ENCODE data around the gene PIM1. TPM values are rescaled to one million over a fixed set of nuclear protein-coding genes. Genes with fewer than 3 reads are reported as not detected.

The PIM1 gene
- total RNA-seq, 1 experiment from 2014 or later, result 42.1 TPM

DNA sequence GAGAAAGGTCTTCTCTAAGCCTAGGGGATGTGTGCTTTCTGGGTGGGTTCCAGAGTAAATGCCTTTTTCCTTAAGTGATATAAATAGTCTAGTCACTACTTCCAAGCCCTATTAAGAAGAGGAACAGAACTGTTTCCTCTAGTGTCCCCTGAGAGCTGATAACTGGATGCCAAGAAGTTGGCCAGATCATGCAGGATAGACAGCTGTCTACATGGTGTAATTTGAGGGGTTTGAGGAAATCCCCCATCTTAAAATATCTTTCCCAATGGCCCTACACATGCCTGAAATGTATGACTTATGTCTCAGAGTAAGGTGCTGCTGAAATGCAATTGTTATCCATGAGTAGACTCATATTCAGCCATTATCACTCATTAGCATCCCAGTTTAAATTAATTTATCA is 20.2 kb upstream of the PIM1 start:
- Histone ChIP-seq H3K4me1 (ENCODE audit: control insufficient read depth, insufficient read depth, low read length) (no peaks in the 10 kb centered on the region), H3K36me3 (ENCODE audit: control insufficient read depth, insufficient read depth, low read length) (no peaks in the 10 kb centered on the region), H3K27me3 (ENCODE audit: control insufficient read depth, insufficient read depth, low read length) (no peaks in the 10 kb centered on the region), H3K9me3 (ENCODE audit: control insufficient read depth, insufficient read depth, low read depth, low read length) (no peaks in the 10 kb centered on the region), H3K27ac (ENCODE audit: low read length) (no peak overlapping the region), H3K4me3 (ENCODE audit: low read depth in 2 of 2, low read length in 2 of 2) (no peak overlapping the region)
- TF ChIP-seq, protein P1, sequence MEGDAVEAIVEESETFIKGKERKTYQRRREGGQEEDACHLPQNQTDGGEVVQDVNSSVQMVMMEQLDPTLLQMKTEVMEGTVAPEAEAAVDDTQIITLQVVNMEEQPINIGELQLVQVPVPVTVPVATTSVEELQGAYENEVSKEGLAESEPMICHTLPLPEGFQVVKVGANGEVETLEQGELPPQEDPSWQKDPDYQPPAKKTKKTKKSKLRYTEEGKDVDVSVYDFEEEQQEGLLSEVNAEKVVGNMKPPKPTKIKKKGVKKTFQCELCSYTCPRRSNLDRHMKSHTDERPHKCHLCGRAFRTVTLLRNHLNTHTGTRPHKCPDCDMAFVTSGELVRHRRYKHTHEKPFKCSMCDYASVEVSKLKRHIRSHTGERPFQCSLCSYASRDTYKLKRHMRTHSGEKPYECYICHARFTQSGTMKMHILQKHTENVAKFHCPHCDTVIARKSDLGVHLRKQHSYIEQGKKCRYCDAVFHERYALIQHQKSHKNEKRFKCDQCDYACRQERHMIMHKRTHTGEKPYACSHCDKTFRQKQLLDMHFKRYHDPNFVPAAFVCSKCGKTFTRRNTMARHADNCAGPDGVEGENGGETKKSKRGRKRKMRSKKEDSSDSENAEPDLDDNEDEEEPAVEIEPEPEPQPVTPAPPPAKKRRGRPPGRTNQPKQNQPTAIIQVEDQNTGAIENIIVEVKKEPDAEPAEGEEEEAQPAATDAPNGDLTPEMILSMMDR (IDR thresholded peaks at IDR 0.05), result no peak
- TF ChIP-seq, protein P2, sequence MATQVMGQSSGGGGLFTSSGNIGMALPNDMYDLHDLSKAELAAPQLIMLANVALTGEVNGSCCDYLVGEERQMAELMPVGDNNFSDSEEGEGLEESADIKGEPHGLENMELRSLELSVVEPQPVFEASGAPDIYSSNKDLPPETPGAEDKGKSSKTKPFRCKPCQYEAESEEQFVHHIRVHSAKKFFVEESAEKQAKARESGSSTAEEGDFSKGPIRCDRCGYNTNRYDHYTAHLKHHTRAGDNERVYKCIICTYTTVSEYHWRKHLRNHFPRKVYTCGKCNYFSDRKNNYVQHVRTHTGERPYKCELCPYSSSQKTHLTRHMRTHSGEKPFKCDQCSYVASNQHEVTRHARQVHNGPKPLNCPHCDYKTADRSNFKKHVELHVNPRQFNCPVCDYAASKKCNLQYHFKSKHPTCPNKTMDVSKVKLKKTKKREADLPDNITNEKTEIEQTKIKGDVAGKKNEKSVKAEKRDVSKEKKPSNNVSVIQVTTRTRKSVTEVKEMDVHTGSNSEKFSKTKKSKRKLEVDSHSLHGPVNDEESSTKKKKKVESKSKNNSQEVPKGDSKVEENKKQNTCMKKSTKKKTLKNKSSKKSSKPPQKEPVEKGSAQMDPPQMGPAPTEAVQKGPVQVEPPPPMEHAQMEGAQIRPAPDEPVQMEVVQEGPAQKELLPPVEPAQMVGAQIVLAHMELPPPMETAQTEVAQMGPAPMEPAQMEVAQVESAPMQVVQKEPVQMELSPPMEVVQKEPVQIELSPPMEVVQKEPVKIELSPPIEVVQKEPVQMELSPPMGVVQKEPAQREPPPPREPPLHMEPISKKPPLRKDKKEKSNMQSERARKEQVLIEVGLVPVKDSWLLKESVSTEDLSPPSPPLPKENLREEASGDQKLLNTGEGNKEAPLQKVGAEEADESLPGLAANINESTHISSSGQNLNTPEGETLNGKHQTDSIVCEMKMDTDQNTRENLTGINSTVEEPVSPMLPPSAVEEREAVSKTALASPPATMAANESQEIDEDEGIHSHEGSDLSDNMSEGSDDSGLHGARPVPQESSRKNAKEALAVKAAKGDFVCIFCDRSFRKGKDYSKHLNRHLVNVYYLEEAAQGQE (IDR thresholded peaks at IDR 0.05; ENCODE audit: insufficient read depth in 1 of 2, low read depth in 2 of 2, low read length in 1 of 2), result no peak
- no peak for TF ChIP-seq TCF7L2 (IDR thresholded peaks at IDR 0.05; ENCODE audit: low read depth, low read length)
- no peak for TF ChIP-seq SIN3A (IDR thresholded peaks at IDR 0.05; ENCODE audit: borderline replicate concordance, insufficient read depth, low read depth, low read length)
- no peak for TF ChIP-seq POLR2AphosphoS5 (IDR thresholded peaks at IDR 0.05; ENCODE audit: low read depth, low read length)
- ChIA-PET POLR2A (no interaction called here), CTCF (no interaction called here)
- in situ Hi-C loops (cut with HindIII; ENCODE audit: low pct_unique_long_range_greater_than_20kb, low sequenced_read_pairs), result no loop called here
- intact Hi-C loops (cut with micrococcal nuclease; ENCODE audit: unreplicated experiment), result no loop called here
- DNase-seq (ENCODE audit: low read depth, low spot score) (no peak), ATAC-seq (no peak)
- no TSS peak for BruUV-seq (replicated peaks)

DNA sequence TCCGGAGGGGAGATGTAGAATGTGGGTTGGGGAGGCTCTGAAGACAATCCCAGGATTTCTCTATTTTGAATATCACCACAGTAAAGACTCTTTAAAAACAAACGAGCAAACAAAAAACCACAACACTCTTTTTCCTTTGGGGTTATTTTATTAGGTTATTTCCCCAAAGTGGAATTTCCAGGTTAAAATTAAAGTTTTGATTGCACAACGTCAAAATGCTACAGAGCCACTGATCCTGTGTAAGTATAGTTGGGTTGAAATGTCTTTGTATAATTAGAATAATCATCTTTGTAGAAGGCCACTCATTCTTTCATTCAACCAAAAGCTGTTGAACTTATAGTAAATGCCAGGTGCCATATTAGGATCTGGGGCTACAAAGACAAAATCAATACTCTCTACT is 19.6 kb upstream of the PIM1 start:
- intact Hi-C loops (cut with micrococcal nuclease; ENCODE audit: unreplicated experiment) (no loop called here), in situ Hi-C loops (cut with HindIII; ENCODE audit: low pct_unique_long_range_greater_than_20kb, low sequenced_read_pairs) (no loop called here)
- ChIA-PET POLR2A (no interaction called here), CTCF (no interaction called here)
- TF ChIP-seq TCF7L2 (IDR thresholded peaks at IDR 0.05; ENCODE audit: low read depth, low read length) (no peak), SIN3A (IDR thresholded peaks at IDR 0.05; ENCODE audit: borderline replicate concordance, insufficient read depth, low read depth, low read length) (no peak), POLR2AphosphoS5 (IDR thresholded peaks at IDR 0.05; ENCODE audit: low read depth, low read length) (no peak)
- TF ChIP-seq, protein P1 (IDR thresholded peaks at IDR 0.05), result no peak
- TF ChIP-seq, protein P2 (IDR thresholded peaks at IDR 0.05; ENCODE audit: insufficient read depth in 1 of 2, low read depth in 2 of 2, low read length in 1 of 2), result no peak
- Histone ChIP-seq H3K4me3 (ENCODE audit: low read depth in 2 of 2, low read length in 2 of 2) (no peak overlapping the region), H3K27ac (ENCODE audit: low read length) (no peak overlapping the region), H3K4me1 (ENCODE audit: control insufficient read depth, insufficient read depth, low read length) (peaks cover under 1% of the 10 kb centered on the region), H3K36me3 (ENCODE audit: control insufficient read depth, insufficient read depth, low read length) (no peaks in the 10 kb centered on the region), H3K27me3 (ENCODE audit: control insufficient read depth, insufficient read depth, low read length) (no peaks in the 10 kb centered on the region), H3K9me3 (ENCODE audit: control insufficient read depth, insufficient read depth, low read depth, low read length) (no peaks in the 10 kb centered on the region)
- no TSS peak for BruUV-seq (replicated peaks)
- no peak for ATAC-seq
- DNase-seq (ENCODE audit: low read depth, low spot score), result no peak
